ENCODE measurements around the gene KNDC1.
"Not testable (repeated sequence)": the region's sequence is repeated elsewhere in the genome, so short reads cannot be mapped to it uniquely, and the experiment has no call there.

KNDC1 gene

DNA sequence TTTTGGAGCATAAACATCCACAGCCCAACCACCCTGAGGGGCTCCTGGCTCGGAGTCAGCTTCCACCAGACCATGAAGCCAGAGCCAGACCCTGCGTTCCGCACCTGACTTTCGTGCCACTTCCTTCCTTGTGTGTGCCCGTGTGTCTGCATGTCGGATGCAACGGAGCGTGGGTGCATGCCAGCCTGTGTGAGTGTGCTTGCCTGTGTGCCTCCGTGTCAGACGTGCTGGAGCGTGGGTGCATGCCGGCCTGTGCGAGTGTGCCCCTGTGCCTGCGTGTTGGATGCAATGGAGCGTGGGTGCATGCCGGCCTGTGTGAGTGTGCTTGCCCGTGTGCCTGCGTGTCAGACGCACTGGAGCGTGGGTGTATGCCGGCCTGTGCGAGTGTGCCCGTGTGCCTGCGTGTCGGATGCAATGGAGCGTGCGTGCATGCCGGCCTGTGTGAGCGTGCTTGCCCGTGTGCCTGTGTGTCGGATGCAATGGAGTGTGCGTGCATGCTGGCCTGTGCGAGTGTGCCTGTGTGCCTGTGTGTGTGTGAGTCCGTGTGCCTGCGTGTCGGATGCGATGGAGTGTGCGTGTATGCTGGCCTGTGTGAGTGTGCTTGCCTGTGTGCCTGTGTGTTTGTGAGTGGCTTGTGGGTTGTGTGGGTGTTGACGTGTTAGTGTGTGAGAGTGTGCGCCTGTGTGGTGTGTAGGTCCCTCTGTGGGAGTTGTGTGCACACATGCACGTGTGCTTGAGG, 28.1 kb upstream of the KNDC1 start:
- TF ChIP-seq CTCF (IDR thresholded peaks at IDR 0.05; ENCODE audit: borderline replicate concordance, insufficient read depth, low read depth, low read length): no peak
- H3K4me3 ChIP-seq (ENCODE audit: low read depth, low read length): no peak overlapping the region

DNA sequence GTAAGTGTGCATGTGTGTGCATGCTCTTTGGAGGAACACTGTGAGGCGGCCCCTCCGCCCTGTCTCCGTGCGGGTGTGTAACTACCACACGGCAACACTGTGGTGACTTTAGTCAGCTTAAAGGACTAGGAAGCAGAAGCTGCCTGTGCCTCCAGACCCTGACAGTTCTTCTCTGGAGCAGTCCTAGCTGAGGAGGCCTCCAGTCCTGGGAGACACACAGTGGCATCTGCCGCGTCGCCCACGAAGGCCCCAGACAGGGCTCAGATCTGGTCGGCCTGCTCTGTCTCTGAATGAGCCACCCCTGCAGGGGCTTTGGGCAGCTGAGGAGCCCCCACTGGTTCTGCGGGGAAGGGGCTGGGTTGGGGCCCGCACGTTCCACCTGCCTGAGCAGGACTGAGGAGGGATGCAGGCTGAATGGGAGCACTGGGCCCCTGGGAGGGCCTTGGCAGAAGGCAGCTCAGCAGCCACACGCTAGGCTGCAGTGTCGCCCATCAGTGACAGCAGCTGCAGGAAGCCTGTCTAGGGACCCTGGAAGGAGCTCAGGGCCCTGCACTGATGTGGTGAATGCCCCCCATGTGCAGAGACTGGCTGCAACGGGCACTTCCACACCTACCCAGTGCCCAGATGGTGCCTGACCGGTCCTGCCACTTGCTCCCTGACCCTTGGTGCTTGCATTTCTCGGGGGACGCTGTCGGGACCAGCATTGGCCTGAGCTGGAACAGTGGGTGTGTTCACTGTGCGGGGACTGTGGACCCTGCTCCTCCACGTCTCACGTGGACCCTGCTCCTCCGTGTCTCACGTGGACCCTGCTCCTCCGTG, 27.3 kb upstream of the KNDC1 start:
- no peak for TF ChIP-seq CTCF (IDR thresholded peaks at IDR 0.05; ENCODE audit: borderline replicate concordance, insufficient read depth, low read depth, low read length)
- no peak overlapping the region for H3K4me3 ChIP-seq (ENCODE audit: low read depth, low read length)

- no peak overlapping the region for H3K4me3 ChIP-seq (ENCODE audit: low read depth, low read length)
- no peak for TF ChIP-seq CTCF (IDR thresholded peaks at IDR 0.05; ENCODE audit: borderline replicate concordance, insufficient read depth, low read depth, low read length)
Observed at GRCh38 chr10:133133471-133134231, 26.4 kb upstream of the KNDC1 start.

DNA sequence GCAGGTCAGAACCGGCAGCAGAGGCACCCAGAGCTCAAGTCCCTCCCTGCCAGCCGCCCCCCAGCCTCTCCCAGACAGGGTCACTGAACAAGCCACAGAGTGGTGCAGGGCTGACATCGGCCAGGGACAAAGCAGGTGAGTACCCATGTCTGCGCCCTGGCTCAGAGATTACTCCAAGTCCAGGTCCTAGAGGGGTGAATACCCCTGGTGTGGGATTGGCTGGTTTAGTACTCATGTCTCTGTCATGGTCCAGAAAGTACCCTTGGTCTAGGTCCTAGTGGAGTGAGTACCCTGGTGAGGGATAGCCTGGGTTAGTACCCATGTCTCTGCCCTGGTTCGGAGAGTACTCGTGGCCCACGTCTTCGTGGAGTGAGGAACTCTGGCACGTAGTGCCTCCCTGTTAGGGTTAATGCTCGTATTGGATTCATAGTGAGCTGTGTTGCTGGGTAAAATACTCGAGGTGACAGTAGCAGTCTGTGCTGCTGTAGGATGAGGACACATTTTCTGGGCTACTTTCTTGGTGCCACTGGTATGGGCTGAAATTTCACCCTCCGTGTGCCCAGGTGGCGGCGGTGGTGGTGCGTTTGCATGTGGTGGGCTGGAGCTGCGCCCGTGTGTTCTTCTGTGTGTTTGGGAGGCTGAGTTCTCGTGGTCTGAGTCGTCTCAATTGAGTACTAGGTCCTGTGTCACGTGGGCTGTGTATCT, 25.5 kb upstream of the KNDC1 start:
- H3K4me3 ChIP-seq (ENCODE audit: low read depth, low read length): no peak overlapping the region
- TF ChIP-seq CTCF (IDR thresholded peaks at IDR 0.05; ENCODE audit: borderline replicate concordance, insufficient read depth, low read depth, low read length): no peak

- H3K4me3 ChIP-seq (ENCODE audit: low read depth, low read length): no peak overlapping the region
- no peak for TF ChIP-seq CTCF (IDR thresholded peaks at IDR 0.05; ENCODE audit: borderline replicate concordance, insufficient read depth, low read depth, low read length)
Observed at GRCh38 chr10:133135116-133135465, 24.9 kb upstream of the KNDC1 start.

DNA sequence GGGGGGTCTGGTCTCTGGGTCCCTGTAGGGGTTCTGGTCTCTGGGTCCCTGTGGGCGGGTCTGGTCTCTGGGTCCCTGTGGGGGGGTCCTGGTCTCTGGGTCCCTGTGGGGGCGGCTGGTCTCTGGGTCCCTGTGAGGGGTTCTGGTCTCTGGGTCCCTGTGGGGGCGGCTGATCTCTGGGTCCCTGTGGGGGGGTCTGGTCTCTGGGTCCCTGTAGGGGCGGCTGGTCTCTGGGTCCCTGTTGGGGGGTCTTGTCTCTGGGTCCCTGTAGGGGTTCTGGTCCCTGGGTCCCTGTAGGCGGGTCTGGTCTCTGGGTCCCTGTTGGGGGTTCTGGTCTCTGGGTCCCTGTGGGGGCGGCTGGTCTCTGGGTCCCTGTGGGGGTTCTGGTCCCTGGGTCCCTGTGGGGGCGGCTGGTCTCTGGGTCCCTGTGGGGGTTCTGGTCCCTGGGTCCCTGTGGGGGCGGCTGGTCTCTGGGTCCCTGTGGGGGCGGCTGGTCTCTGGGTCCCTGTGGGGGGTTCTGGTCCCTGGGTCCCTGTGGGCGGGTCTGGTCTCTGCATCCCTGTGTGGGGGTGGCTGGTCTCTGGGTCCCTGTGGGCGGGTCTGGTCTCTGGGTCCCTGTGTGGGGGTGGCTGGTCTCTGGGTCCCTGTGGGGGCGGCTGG, 22.4 kb upstream of the KNDC1 start:
- H3K4me3 ChIP-seq (ENCODE audit: low read depth, low read length): not testable (repeated sequence)

All from GM12875 (cell line).